OCI-LY7 (cell line): Measurements from ENCODE around the gene SYVN1.

ENCODE experiments used
- EZH2phosphoT487 ChIP-seq: fragments of 200-600 bp; sonication (generic); IDR thresholded peaks from 2 replicates; pipeline ENCODE4 v1.6.1; 2018; ENCODE audit warnings: low read depth, borderline replicate concordance, mild to moderate bottlenecking, mixed run types, antibody characterized with exemption, low read length, moderate library complexity, mixed read lengths
- TF ChIP-seq, protein P1 (sequence below): fragments of 200-600 bp; sonication (generic); conservative IDR thresholded peaks from 2 replicates; pipeline ENCODE4 v1.5.1; 2014; ENCODE audit warnings: mild to moderate bottlenecking, antibody characterized with exemption, low read length, moderate library complexity, mixed read lengths

DNA sequence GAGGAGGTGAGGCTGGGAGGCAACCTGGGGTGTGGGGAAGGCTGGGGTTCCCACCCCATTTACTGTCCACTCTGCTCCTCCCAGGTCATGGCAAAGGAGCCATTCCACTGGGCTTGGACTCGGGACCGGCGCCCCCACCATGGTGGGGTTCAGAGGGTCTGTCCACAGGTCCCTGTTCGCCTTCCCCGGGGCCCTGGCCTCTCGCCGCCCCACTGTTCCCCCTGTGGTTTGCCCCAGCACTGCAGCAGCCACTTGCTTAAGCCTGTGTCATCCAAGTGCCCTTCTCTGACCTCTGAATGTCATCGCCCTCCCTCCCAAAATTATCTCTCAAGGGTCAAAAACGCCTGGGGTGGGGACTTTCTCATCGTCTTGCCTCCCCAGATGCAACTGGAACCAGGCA, 38.3 kb upstream of the SYVN1 start:
- TF ChIP-seq, protein P1, sequence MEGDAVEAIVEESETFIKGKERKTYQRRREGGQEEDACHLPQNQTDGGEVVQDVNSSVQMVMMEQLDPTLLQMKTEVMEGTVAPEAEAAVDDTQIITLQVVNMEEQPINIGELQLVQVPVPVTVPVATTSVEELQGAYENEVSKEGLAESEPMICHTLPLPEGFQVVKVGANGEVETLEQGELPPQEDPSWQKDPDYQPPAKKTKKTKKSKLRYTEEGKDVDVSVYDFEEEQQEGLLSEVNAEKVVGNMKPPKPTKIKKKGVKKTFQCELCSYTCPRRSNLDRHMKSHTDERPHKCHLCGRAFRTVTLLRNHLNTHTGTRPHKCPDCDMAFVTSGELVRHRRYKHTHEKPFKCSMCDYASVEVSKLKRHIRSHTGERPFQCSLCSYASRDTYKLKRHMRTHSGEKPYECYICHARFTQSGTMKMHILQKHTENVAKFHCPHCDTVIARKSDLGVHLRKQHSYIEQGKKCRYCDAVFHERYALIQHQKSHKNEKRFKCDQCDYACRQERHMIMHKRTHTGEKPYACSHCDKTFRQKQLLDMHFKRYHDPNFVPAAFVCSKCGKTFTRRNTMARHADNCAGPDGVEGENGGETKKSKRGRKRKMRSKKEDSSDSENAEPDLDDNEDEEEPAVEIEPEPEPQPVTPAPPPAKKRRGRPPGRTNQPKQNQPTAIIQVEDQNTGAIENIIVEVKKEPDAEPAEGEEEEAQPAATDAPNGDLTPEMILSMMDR = no peak
- no peak for TF ChIP-seq EZH2phosphoT487
